HepG2 (cell line): Measurements from ENCODE around the gene ITCH. TPM values are rescaled to one million over a fixed set of nuclear protein-coding genes. Genes with fewer than 3 reads are reported as not detected.

ENCODE experiments used
- HNRNPK ChIP-seq: fragments of 200-400 bp; formaldehyde crosslinking; IDR thresholded peaks from 2 replicates; pipeline ENCODE4 v1.6.1; 2018; ENCODE audit warnings: low read length, low read depth, moderate library complexity, mild to moderate bottlenecking; ENCODE audit not compliant: poor library complexity, severe bottlenecking
- MEIS2 ChIP-seq: sonication (generic); formaldehyde crosslinking; IDR thresholded peaks from 2 replicates; pipeline ENCODE4 v1.9.0; 2021; ENCODE audit warnings: mild to moderate bottlenecking, missing genetic modification reagents
- NFYB ChIP-seq: sonication (generic); formaldehyde crosslinking; IDR thresholded peaks from 2 replicates; pipeline ENCODE4 v1.4.0; 2020; ENCODE audit warnings: missing genetic modification reagents
- NR2F6 ChIP-seq, 2 experiments: IDR thresholded peaks; 2 replicates each; pipeline ENCODE4 v1.6.1; 2016; ENCODE audit warnings: antibody characterized with exemption in 1 of 2, mild to moderate bottlenecking in 1 of 2
- RFXANK ChIP-seq: IDR thresholded peaks from 2 replicates; pipeline ENCODE4 v1.6.1; 2016
- ZBTB38 ChIP-seq: sonication (generic); formaldehyde crosslinking; IDR thresholded peaks from 2 replicates; pipeline ENCODE4 v1.5.1; 2020; ENCODE audit warnings: mild to moderate bottlenecking, missing genetic modification reagents
- ZBTB4 ChIP-seq: sonication (generic); formaldehyde crosslinking; IDR thresholded peaks from 2 replicates; pipeline ENCODE4 v1.4.0; 2020; ENCODE audit warnings: missing genetic modification reagents, mild to moderate bottlenecking, borderline replicate concordance
- ZFP91 ChIP-seq: sonication (generic); formaldehyde crosslinking; IDR thresholded peaks from 2 replicates; pipeline ENCODE4 v1.9.0; 2022; ENCODE audit warnings: missing genetic modification reagents, mild to moderate bottlenecking, borderline replicate concordance
- ZNF12 ChIP-seq: sonication (generic); formaldehyde crosslinking; IDR thresholded peaks from 2 replicates; pipeline ENCODE4 v1.5.0; 2020; ENCODE audit warnings: missing genetic modification reagents
- ZNF501 ChIP-seq: sonication (generic); formaldehyde crosslinking; IDR thresholded peaks from 2 replicates; pipeline ENCODE4 v1.5.1; 2020; ENCODE audit warnings: mild to moderate bottlenecking, moderate library complexity, missing genetic modification reagents
- ZNF572 ChIP-seq: sonication (generic); formaldehyde crosslinking; IDR thresholded peaks from 2 replicates; pipeline ENCODE4 v1.5.1; 2020; ENCODE audit warnings: mild to moderate bottlenecking, missing genetic modification reagents
- ZNF83 ChIP-seq: sonication (generic); formaldehyde crosslinking; IDR thresholded peaks from 2 replicates; pipeline ENCODE4 v1.4.0; 2020; ENCODE audit warnings: missing genetic modification reagents, mild to moderate bottlenecking, borderline replicate concordance
- ZNF839 ChIP-seq: sonication (generic); formaldehyde crosslinking; IDR thresholded peaks from 2 replicates; pipeline ENCODE4 v1.4.0; 2020; ENCODE audit warnings: missing genetic modification reagents, mild to moderate bottlenecking, borderline replicate concordance
- polyA plus RNA-seq, 8 experiments: library from polyadenylated mRNA; depleted of rRNA in 3 of 8; stranded (reverse) in 7 of 8; unstranded in 1 of 8; fragments of >200 nt; fragmentation: Illumina TruSeq in 4 of 8; extraction: Trizol in 4 of 8; gene quantifications; 2 replicates each; pipeline versions ENCODE4 v1.2.1 to v1.2.3, GENCODE V29; 2011 to 2016; ENCODE audit warnings: low read depth in 4 of 8, missing spikeins in 1 of 8, mixed read lengths in 1 of 8; ENCODE audit not compliant: insufficient read depth in 1 of 8
- total RNA-seq, 5 experiments: library from RNA; depleted of rRNA; stranded (reverse); fragments of >200 nt; fragmentation: Illumina TruSeq; extraction: Trizol; gene quantifications; 2 replicates each; pipeline ENCODE4 v1.2.3, GENCODE V29; 2016; ENCODE audit warnings: low read depth in 1 of 5
- TF ChIP-seq, protein P1 (sequence below): sonication (generic); formaldehyde crosslinking; IDR thresholded peaks from 2 replicates; pipeline ENCODE4 v1.5.1; 2020; ENCODE audit warnings: mild to moderate bottlenecking, missing genetic modification reagents, borderline replicate concordance
- TF ChIP-seq, protein P2 (sequence below): sonication (generic); formaldehyde crosslinking; IDR thresholded peaks from 2 replicates; pipeline ENCODE4 v1.5.0; 2020; ENCODE audit warnings: mild to moderate bottlenecking, missing genetic modification reagents, borderline replicate concordance
- TF ChIP-seq, protein P3 (sequence below): sonication (generic); formaldehyde crosslinking; IDR thresholded peaks from 2 replicates; pipeline ENCODE4 v1.5.0; 2020; ENCODE audit warnings: mild to moderate bottlenecking, missing genetic modification reagents, borderline replicate concordance

ITCH gene
- total and polyA plus RNA-seq, 2 of the 13 experiments (the other 11 are each of a cell fraction or from before 2014, with no cell fraction given) = 20.5 to 112 TPM

DNA sequence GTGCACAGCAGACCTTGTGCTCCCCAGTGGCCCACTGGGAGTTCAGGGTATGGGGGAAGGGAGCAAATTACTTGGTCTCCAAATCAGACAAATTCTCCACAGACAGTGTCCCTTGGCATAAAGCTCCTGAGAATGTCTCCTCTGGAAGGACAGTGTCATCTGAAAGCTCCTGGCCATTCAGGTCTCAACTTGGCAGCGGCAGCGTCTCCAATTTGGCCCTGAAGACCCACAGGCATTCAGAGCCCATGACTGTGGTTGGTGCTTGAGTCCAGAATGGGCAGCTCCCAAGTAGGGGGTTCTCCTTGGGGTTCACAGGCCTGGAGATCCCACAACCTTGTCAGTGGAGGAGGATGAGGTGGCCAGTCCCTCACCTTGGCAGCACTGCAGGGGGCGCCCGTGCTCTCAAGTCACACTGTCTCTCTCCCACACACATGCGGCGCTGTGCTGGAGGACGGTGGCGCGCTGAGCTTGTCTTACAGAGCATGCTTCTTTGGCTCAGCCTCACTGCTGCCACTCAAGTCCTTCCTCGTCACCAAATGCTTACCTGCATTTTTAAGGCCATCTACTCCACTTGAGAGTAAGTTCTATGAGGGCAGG is 173.8 kb downstream of the ITCH start (continued):
- TF ChIP-seq ZBTB4 (CRISPR knock-in tag) (peak; percentile 78; the same call in 1 of the 2 replicates), ZNF839 (CRISPR knock-in tag) (no peak), MEIS2 (CRISPR knock-in tag) (no peak), ZNF501 (CRISPR knock-in tag) (peak; percentile 60; the same call in 1 of the 2 replicates), ZBTB38 (peak; percentile 90), ZNF83 (CRISPR knock-in tag) (no peak), NFYB (CRISPR knock-in tag) (no peak), RFXANK (CRISPR knock-in tag) (no peak), ZFP91 (CRISPR knock-in tag) (0 out of 2 replicates have a peak, but pooled peaks have one; percentile 39), NR2F6 (IDR thresholded peaks at IDR 0.05) (no peak), NR2F6 (CRISPR knock-in tag; IDR thresholded peaks at IDR 0.05) (no peak), HNRNPK (no peak), ZNF12 (no peak), ZNF572 (peak; percentile 47; the same call in 1 of the 2 replicates)
- TF ChIP-seq, protein P1, sequence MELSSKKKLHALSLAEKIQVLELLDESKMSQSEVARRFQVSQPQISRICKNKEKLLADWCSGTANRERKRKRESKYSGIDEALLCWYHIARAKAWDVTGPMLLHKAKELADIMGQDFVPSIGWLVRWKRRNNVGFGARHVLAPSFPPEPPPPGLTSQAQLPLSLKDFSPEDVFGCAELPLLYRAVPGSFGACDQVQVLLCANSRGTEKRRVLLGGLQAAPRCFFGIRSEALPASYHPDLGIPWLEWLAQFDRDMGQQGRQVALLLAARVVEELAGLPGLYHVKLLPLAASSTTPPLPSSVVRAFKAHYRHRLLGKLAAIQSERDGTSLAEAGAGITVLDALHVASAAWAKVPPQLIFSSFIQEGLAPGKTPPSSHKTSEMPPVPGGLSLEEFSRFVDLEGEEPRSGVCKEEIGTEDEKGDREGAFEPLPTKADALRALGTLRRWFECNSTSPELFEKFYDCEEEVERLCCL (CRISPR knock-in tag) = no peak
- TF ChIP-seq, protein P2, sequence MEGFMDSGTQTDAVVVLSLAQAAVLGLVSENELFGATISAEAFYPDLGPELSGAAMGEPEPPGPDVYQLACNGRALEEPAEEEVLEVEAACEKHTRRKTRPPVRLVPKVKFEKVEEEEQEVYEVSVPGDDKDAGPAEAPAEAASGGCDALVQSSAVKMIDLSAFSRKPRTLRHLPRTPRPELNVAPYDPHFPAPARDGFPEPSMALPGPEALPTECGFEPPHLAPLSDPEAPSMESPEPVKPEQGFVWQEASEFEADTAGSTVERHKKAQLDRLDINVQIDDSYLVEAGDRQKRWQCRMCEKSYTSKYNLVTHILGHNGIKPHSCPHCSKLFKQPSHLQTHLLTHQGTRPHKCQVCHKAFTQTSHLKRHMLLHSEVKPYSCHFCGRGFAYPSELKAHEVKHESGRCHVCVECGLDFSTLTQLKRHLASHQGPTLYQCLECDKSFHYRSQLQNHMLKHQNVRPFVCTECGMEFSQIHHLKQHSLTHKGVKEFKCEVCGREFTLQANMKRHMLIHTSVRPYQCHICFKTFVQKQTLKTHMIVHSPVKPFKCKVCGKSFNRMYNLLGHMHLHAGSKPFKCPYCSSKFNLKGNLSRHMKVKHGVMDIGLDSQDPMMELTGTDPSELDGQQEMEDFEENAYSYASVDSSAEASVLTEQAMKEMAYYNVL (CRISPR knock-in tag) = no peak
- TF ChIP-seq, protein P3, sequence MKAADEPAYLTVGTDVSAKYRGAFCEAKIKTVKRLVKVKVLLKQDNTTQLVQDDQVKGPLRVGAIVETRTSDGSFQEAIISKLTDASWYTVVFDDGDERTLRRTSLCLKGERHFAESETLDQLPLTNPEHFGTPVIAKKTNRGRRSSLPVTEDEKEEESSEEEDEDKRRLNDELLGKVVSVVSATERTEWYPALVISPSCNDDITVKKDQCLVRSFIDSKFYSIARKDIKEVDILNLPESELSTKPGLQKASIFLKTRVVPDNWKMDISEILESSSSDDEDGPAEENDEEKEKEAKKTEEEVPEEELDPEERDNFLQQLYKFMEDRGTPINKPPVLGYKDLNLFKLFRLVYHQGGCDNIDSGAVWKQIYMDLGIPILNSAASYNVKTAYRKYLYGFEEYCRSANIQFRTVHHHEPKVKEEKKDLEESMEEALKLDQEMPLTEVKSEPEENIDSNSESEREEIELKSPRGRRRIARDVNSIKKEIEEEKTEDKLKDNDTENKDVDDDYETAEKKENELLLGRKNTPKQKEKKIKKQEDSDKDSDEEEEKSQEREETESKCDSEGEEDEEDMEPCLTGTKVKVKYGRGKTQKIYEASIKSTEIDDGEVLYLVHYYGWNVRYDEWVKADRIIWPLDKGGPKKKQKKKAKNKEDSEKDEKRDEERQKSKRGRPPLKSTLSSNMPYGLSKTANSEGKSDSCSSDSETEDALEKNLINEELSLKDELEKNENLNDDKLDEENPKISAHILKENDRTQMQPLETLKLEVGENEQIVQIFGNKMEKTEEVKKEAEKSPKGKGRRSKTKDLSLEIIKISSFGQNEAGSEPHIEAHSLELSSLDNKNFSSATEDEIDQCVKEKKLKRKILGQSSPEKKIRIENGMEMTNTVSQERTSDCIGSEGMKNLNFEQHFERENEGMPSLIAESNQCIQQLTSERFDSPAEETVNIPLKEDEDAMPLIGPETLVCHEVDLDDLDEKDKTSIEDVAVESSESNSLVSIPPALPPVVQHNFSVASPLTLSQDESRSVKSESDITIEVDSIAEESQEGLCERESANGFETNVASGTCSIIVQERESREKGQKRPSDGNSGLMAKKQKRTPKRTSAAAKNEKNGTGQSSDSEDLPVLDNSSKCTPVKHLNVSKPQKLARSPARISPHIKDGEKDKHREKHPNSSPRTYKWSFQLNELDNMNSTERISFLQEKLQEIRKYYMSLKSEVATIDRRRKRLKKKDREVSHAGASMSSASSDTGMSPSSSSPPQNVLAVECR = peak; percentile 29; the same call in 1 of the 2 replicates
